Stomach (tissue), 9 donors: ENCODE measurements around the gene SLC25A42. TPM values are rescaled to one million over a fixed set of nuclear protein-coding genes. Genes with fewer than 3 reads are reported as not detected.

Experiments used
- DNase-seq, 2 donors: peaks; one replicate each; pipeline versions ENCODE4 v3.0.0 to v3.0.0-alpha.2; 2013 to 2019
- H3K27ac ChIP-seq, 5 donors: fragments of 200-600 bp in 4 of 5; sonication (generic) in 4 of 5; one replicate each; pipeline ENCODE4 v1.5.1; 2013 to 2019; ENCODE audit warnings: mild to moderate bottlenecking in 1 of 5, moderate library complexity in 1 of 5
- H3K27me3 ChIP-seq, 3 donors: fragments of 200-600 bp; sonication (generic); one replicate each; pipeline ENCODE4 v1.5.1; 2017 to 2019; ENCODE audit warnings: mixed run types in 1 of 3
- H3K36me3 ChIP-seq, 4 donors: fragments of 200-600 bp; sonication (generic); 1 replicate in 3 of 4; 2 replicates in 1 of 4; pipeline ENCODE4 v1.5.1; 2016 to 2019
- H3K4me1 ChIP-seq, 4 donors: fragments of 200-600 bp; sonication (generic); one replicate each; pipeline ENCODE4 v1.5.1; 2016 to 2019
- H3K4me3 ChIP-seq, 4 donors: fragments of 200-600 bp; sonication (generic) in 3 of 4; one replicate each; pipeline ENCODE4 v1.5.1; 2016 to 2019; ENCODE audit warnings: mild to moderate bottlenecking in 1 of 4
- H3K9me3 ChIP-seq, 4 donors: fragments of 200-600 bp; sonication (generic); one replicate each; pipeline ENCODE4 v1.5.1; 2016 to 2019
- CTCF ChIP-seq, 7 experiments: fragments of 450-650 bp in 4 of 7; fragments of 200-600 bp in 3 of 7; sonication (generic) in 3 of 7; IDR thresholded peaks; one replicate each; pipeline ENCODE4 v1.5.1; 2016 to 2019; ENCODE audit warnings: antibody characterized with exemption in 7 of 7, control low read depth in 2 of 7, mild to moderate bottlenecking in 1 of 7
- EP300 ChIP-seq: sonication (generic); formaldehyde crosslinking; IDR thresholded peaks from one replicate; pipeline ENCODE4 v1.6.1; 2017; ENCODE audit warnings: antibody characterized with exemption
- POLR2A ChIP-seq, 4 donors: fragments of 450-650 bp; IDR thresholded peaks; one replicate each; pipeline ENCODE4 v1.6.1; 2016; ENCODE audit warnings: antibody characterized with exemption in 4 of 4, control low read depth in 2 of 4, mild to moderate bottlenecking in 1 of 4, moderate library complexity in 1 of 4
- POLR2AphosphoS5 ChIP-seq, 3 donors: sonication (generic); formaldehyde crosslinking; IDR thresholded peaks; one replicate each; pipeline ENCODE4 v1.6.1; 2016; ENCODE audit warnings: antibody characterized with exemption in 3 of 3
- WGBS, 5 donors: extraction: QIAGEN DNeasy Blood & Tissue Kit in 3 of 5; methylation state at CpG; one replicate each; pipeline versions ENCODE4 v1.1.5 to v1.1.7; 2013 to 2018; 5-methylcytosine and 5-hydroxymethylcytosine counted together
- intact Hi-C: fragments of 100-400 bp; cut with DNase I; formaldehyde crosslinking; loops from one replicate; pipeline ENCODE4 v1.15.1; 2023; ENCODE audit warnings: low total_unique reads
- polyA plus RNA-seq, 3 donors: library from polyadenylated mRNA; stranded (reverse); fragments of 200-250 nt; gene quantifications; one replicate each; pipeline ENCODE4 v1.2.3, GENCODE V29; 2013
- total RNA-seq, 5 donors: library from RNA; depleted of rRNA; stranded (reverse); fragments of >200 nt; gene quantifications; one replicate each; pipeline versions ENCODE4 v1.1.0 to v1.2.3, GENCODE V29; 2014 to 2016
- donor health status: healthy with polysubstance abuse.
- donor health status: Bipolar disorder and iron deficiency.
- donor health status: healthy.

The SLC25A42 gene
- total and polyA plus RNA-seq, 8 donors, result 3.7 to 54.8 (median 6.7) TPM

DNA sequence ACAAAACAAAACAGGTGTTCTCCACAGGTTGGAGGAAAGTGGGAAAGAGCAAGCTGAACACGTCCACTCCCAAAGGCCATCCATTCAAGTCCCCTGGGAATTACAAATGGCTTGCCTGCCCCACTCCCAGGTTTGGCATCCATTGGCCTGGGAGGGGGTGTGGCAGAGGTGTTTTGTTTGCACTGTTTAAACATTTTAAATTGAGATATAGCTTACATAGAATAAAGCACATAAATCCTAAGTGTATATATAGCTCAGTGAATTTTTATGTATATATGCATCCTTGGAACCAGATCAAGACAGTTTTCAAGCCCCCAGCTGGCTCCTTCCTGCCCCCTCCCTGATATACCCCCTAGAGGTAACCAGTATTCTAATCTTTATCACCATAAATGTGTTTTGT lies 12.7 kb downstream of the SLC25A42 start:
- Histone ChIP-seq H3K36me3 (peaks cover 0 to 31% (median 13%) of the 10 kb centered on the region in 4 donors), H3K9me3 (no peaks in the 10 kb centered on the region), H3K4me1 (peaks cover 0 to 24% (median 12%) of the 10 kb centered on the region in 4 donors), H3K27me3 (no peaks in the 10 kb centered on the region), H3K4me3 (no peak overlapping the region), H3K27ac (no peak overlapping the region)
- TF ChIP-seq EP300 (no peak), POLR2A (IDR thresholded peaks at IDR 0.05) (no peak), POLR2AphosphoS5 (IDR thresholded peaks at IDR 0.05) (no peak), CTCF (IDR thresholded peaks at IDR 0.05) (no peak)
- 64 to 75% (median 69%) methylated on average over 1 of the region's 1 CpG for WGBS, 5 donors
- no peak for DNase-seq
- intact Hi-C loops, result no loop called here

DNA sequence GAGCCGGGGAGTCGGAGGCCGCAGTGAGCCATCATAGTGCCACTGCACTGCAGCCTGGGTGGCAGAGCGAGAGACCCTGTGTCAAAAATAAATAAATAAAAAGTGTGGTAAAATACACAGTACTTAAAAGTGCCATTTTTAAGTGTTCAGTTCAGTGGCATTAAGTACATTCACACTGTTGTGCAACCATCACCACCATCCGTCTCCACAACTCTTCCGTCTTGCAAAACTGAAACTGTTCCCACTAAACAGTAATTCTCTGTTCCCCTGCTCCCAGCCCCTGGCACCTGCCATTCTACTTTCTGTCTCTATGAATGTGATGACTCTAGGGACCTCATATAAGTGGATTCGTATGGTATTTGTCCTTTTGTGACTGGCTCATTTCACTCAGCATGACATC lies 13.3 kb downstream of the SLC25A42 start:
- 91 to 96% (median 93%) methylated on average over 7 of the region's 7 CpGs for WGBS, 5 donors
- peaks cover 0 to 29% (median 12%) of the 10 kb centered on the region in 4 donors for H3K4me1 ChIP-seq
- no peak overlapping the region for H3K4me3 ChIP-seq
- H3K27me3 ChIP-seq, result no peaks in the 10 kb centered on the region
- H3K27ac ChIP-seq, result no peak overlapping the region
- no peak for TF ChIP-seq CTCF (IDR thresholded peaks at IDR 0.05)
- no peak for TF ChIP-seq EP300
- no peak for TF ChIP-seq POLR2AphosphoS5 (IDR thresholded peaks at IDR 0.05)
- TF ChIP-seq POLR2A (IDR thresholded peaks at IDR 0.05), result no peak
- peaks cover 0 to 31% (median 13%) of the 10 kb centered on the region in 4 donors for H3K36me3 ChIP-seq
- no peaks in the 10 kb centered on the region for H3K9me3 ChIP-seq
- no peak for DNase-seq
- intact Hi-C loops, result no loop called here

GRCh38 chr19:19078801-19079200 lies 15.0 kb downstream of the SLC25A42 start:
- intact Hi-C loops, result no loop called here
- Histone ChIP-seq H3K27me3 (no peaks in the 10 kb centered on the region), H3K9me3 (no peaks in the 10 kb centered on the region), H3K4me1 (peaks cover 0 to 19% (median 7%) of the 10 kb centered on the region in 4 donors), H3K27ac (no peak overlapping the region), H3K36me3 (peaks cover 0 to 40% (median 22%) of the 10 kb centered on the region in 4 donors), H3K4me3 (no peak overlapping the region)
- TF ChIP-seq POLR2A (IDR thresholded peaks at IDR 0.05) (no peak), EP300 (no peak), POLR2AphosphoS5 (IDR thresholded peaks at IDR 0.05) (no peak), CTCF (IDR thresholded peaks at IDR 0.05) (no peak)
- DNase-seq, result no peak
- WGBS, 5 donors, result 90 to 99% (median 96%) methylated on average over 6 of the region's 6 CpGs

DNA sequence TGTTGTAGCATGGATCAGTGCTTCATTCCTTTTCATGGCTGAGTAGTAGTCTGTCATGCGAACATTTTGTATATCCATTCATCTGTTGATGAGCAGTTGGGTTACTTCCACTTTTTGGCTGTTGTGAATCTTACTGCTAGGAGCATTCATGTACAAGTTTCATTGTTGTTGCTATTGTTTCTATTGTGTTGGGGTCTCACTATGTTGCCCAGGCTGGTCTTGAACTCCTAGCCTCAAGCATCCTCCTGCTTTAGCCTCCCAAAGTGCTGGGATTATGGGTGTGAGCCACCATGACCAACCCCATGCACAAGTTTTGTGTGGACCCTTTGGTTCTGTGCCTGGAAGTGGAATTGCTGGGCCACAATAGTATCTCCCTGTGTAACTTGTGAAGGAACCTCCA lies 15.8 kb downstream of the SLC25A42 start:
- peaks cover 0 to 40% (median 24%) of the 10 kb centered on the region in 4 donors for H3K36me3 ChIP-seq
- no peak overlapping the region for H3K27ac ChIP-seq
- DNase-seq, result no peak
- 94 to 100% (median 96%) methylated on average over 1 of the region's 1 CpG for WGBS, 5 donors
- H3K4me3 ChIP-seq, result no peak overlapping the region
- TF ChIP-seq POLR2A (IDR thresholded peaks at IDR 0.05) (no peak), POLR2AphosphoS5 (IDR thresholded peaks at IDR 0.05) (no peak), EP300 (no peak)
- H3K9me3 ChIP-seq, result no peaks in the 10 kb centered on the region
- peaks cover 0 to 12% (median 3%) of the 10 kb centered on the region in 4 donors for H3K4me1 ChIP-seq
- intact Hi-C loops, result no loop called here
- H3K27me3 ChIP-seq, result no peaks in the 10 kb centered on the region

DNA sequence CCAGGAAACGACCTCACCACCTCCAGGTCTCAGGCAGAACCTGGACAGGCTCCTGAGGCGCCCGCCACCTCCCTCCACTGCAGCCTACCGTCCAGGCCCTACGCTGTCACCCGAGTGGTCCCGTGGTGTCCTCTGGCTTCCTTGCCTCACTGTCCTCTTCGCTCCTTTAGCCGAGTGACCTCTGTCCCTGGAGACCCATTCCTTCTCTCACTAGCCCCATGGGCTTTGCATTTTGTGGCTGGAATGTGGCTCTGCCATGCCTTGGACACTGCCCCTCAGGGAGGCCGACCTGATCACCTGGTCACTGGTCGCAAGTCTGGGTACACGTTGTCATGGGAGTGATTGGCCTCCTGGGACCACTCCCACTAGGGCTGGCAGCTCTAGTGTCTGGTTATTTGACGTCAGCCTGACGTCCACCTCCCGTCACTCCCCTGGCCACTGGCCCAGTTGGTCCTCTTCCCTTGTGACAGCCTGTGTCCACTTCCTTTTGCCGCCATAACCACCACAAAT lies 17.9 kb downstream of the SLC25A42 start:
- Histone ChIP-seq H3K36me3 (peaks cover 0 to 42% (median 20%) of the 10 kb centered on the region in 4 donors), H3K4me1 (peaks cover 0 to 10% (median under 1%) of the 10 kb centered on the region in 4 donors), H3K4me3 (no peak overlapping the region), H3K9me3 (no peaks in the 10 kb centered on the region), H3K27me3 (no peaks in the 10 kb centered on the region), H3K27ac (no peak overlapping the region)
- WGBS, 5 donors, result 70 to 89% (median 77%) methylated on average over 14 to 16 of the region's 16 CpGs
- no peak for TF ChIP-seq POLR2A (IDR thresholded peaks at IDR 0.05)
- TF ChIP-seq EP300, result no peak
- TF ChIP-seq CTCF (IDR thresholded peaks at IDR 0.05), result no peak
- TF ChIP-seq POLR2AphosphoS5 (IDR thresholded peaks at IDR 0.05), result no peak
- peak in 1 of 2 donors; percentile 37 for DNase-seq
- intact Hi-C loops, result no loop called here
